GM15510 (cell line): ENCODE data around the gene SLC25A29.

Source experiments
- POLR2A ChIP-seq: IDR thresholded peaks from 3 replicates; pipeline ENCODE4 v1.6.1; 2011; ENCODE audit warnings: borderline replicate concordance; ENCODE audit not compliant: insufficient read length; ENCODE audit errors: extremely low read depth

The SLC25A29 gene

DNA sequence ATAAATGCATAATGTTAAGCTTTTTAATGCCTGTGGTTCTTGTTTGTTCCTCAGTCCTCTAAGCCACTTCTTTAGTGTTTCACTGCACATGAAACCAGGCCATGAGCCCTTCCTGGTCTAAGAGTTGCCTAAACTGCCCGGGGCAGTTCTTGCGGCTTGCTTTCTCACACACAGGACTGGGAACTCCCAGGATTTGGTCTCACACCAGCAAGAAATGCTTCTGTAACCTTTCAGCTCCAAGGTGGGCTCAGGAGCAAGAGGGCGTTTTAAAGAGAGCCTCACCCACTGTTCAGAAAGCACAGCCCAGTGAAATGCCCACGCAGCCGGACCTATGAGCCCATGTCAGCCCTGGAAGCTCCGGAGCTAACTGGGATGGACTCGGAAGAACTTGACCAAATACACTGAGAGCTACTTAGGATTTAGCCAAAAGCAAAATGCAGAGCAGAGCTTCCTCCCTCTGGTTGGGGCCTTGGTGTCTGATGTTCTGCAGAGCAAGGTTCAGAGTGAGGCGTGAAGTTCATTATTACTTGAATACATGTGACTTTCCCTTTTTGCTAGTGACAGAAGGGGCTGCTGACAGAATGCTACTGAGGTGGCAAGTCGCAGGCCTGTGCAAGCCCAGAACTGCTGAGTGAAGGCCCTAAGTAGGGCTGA is 23.4 kb downstream of the SLC25A29 start:
- no peak for TF ChIP-seq POLR2A

DNA sequence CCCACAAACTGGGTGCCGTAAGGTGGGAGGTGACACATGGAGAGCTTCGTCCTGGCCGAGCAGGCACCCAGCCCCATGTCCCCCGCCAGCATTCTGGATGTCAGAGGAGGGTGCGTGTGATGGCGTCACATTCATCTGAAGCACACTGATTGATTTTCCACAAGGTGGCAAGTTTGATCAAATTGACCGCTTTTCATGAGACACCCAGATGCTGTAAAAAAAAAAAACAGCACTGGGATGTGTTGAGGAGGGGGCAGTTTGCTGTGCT is 24.2 kb downstream of the SLC25A29 start:
- no peak for TF ChIP-seq POLR2A

DNA sequence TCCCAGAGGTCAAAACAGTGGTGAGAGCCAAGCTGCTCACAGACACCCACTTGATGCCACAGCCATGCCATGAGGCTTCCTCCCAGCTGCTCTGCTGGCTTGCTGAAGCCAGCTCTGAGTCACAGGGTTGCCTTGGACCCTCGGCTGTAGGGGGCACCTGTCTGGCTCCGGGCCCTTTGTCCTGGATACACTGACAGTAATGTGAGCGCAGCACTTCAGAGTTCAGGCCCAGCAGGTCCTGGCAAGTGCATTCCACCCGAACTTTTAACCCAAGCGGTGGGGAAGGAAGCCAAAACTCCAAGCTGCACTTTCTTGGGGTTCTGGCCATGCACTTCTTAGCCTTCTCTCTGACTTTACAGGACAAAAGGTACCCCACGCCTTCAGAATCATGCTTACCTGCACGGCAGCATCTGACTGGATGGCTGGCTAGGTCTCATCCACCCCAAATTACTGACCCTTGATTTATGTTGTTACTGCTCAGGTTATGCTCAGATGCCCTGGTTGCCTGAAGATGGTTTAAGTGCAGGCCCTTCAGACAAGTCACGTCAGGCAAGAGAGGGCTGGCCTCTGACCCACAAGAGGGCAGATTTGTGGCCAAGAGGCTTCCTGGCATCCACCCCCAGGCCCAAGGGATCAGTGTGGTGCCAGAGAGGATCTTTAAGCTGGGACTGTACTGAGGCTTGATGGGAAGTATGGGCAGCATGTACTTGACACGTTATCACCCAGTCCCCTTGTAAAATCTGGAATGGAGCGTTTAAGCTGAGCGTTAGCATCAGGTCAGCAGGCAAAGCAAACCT is 24.8 kb downstream of the SLC25A29 start:
- TF ChIP-seq POLR2A = no peak

DNA sequence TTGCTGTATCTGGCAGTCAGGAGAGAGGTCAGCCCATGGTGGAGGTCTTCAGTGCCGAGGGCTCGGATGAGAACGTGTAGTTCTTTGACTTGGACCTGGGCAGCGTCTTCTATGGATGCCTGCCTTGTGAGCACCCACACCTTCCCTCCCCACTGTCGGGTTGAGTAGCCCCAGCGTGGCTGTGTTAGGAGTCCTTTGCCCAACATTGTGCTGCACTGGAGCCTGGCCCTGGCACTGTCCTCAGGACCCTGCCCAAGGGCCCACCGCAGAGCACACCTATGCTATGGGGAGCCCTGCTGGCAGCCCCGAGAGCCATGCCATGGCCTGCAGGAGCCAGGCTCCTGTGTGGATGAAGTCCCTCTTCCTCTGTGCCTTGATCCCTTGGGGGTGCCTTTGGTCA is 26.7 kb downstream of the SLC25A29 start:
- TF ChIP-seq POLR2A = no peak

DNA sequence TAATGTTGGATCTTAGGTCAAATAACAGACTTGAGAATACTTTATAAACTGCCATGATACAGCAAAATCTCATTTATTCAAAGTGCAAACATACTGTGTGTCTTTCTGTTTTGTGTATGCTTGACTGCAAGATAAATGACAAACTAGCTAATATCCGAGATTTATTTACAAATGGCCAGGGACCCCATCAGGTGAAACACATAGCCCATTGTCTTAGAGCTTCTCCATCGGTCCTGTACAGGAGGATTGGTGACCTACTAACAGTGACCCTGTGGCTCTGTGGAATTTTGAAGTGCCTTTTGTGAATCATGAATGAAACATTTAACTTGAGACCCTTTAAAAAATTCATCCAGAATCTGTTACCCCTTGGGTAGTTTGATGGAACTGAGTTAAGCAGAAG is 27.1 kb downstream of the SLC25A29 start:
- no peak for TF ChIP-seq POLR2A

DNA sequence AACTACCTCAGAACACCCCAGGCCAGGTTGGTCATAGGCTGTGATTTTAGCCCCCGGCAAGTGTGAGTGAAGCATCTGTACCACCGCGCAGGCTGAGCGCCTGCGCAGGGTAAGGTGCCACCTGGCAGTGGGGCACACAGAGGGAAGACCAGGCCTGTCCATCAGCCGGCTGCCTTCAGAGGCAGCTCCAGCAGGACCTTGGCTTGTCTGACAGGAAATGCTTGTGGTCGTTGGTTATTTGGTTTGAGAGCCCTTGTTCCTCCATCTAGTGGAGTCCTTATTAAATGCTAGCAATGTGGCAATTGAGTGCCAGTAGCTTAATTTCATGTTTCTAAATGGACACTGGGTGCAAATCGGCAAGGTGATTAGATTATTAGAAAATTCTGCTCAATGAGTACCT is 27.5 kb downstream of the SLC25A29 start:
- no peak for TF ChIP-seq POLR2A

DNA sequence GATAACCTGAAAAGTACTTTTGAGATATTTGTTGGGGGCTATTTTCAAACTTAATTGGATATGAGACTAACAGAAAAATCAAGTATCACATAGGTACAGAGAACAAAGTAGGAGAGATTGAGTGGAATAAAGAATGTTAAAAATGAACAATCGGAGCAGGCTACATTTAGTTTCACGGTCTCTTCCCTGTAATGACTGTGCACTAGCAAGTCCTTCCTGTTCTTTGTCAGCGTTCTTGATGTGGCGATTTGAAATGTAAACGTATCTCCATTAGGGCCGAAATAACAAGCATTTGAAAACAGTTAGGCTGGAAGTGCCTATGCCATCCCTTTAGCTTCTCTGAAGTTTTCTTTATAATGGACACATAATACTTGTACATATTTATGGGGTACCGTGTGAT is 31.0 kb downstream of the SLC25A29 start:
- TF ChIP-seq POLR2A = no peak

DNA sequence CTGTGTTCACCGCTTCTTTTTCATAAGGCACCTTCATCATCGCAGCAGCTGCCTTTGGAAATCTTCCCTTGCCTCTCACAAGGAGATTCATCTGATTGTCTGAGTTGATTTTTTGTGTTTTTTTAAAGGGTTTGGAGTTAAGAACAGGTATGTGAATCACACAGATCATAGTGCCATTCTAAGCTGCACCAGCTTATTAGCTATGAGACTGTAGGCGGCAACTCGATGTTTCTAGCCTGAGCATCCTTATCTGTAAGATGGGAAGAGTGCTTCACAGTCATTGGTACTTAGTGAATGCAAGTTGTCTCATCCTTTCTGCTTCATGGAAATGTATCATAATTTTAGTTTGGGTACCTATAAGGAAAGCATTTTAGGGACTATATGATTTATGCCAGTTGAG is 32.0 kb downstream of the SLC25A29 start:
- no peak for TF ChIP-seq POLR2A

DNA sequence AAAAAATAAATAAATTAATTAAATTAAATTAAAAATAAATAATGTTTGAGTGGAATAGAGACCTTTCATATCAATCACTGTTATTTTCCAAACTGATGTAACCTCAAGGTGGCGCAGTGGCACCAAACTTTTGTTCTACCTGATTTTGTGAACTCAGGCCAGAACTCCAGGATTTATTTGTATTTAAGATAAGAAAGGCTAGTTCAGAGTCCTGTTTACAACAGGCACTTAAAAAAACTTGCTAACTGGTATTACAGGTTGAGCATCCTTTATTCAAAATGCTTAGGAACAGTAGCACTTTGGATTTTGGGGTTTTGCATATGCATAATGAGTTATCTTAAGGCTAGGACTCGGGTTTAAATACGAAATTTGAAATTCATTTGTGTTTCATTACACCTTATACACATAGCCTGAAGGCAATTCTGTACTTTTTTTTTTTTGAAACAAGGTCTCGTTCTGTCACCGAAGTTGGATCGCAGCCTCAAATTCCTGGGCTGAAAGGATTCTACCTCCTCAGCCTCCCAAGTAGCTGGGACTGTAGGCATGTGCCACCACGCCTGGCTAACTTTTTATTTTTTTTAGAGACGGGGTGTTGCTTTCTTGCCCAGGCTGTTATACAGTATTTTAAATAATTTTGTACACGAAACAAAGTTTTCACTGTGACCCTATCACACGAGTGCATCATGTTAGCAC is 34.9 kb downstream of the SLC25A29 start:
- no peak for TF ChIP-seq POLR2A

DNA sequence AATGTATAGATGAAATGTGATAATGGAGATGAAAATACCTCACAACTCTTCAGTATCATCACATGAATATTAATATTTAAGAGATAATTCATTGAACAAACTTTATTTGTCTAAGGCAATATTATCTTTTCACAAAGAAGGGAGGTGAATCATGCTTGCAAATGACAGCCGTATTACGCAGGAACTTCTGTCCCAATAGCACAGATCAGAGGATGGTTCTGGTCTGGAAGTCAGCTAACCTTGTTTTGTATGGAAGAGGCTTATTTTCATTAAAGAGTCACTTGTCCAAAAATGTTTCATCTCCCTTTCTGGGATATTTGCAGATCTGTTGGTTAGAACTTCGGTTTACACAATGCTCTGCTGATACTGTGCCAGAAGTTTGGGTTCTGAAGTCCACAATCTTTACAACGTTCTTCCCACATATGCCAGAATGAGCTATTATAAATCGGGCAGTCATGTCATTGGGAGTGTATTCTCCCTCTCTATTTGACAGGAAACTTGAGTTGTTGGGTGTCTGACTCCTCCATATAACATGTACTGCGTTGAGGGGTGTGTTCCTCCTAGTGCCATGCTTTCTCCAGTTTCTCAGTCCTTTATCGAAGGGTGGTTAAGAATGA is 37.5 kb downstream of the SLC25A29 start:
- TF ChIP-seq POLR2A = no peak

DNA sequence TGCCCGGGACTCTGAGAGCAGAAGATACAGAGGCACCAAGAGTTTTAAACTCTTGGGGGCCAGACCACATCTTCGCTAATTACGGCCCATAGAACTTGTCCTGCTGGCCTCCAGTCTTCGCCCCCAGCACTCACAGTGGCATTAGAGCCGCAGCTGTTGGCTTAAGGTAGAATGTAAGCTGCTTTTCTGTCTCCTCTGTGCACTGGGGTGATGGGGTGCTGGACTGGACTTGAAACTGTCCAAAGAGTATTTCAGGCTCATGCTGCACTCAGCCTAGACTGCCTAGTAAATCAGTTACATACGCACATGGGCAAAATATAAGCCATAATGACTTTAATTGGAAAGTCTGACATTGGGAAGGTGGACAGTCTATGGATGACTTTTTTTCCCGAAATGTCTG is 38.3 kb downstream of the SLC25A29 start:
- no peak for TF ChIP-seq POLR2A

DNA sequence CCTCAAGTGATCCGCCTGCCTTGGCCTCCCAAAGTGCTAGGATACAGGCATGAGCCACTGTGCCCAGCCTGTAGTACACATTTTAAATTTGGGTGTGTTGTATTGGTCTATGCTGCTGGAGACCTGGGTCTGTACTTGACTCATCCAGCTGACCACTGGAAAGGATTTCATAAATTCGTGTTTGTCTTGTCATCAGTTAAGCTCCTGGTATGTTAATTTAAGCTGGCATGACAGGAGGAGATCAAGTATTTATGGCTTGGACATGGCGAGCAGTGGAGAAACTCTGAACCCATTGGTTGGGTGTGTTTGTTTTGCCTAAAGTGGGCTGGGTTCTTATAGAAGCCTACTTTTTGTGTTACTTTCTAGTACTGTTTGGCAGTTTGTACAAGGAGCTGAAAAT is 43.1 kb downstream of the SLC25A29 start:
- TF ChIP-seq POLR2A = no peak

DNA sequence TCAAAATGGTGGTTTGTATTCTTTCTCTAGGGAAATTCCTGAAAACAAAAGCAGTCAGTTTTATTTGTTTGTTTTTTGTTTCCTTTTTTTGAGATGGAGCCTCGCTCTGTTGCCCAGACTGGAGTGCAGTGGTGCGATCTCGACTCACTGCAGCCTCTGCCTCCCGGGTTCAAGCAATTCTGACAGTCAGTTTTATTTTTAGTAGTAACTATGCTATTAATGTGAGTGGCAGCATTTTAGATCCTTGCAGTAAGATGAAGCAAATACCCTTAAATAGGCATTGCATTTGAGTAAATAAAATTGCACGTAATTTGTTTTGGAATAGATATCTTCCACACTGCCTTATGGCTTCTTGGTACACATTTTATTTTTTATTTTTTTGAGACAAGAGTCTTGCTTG is 43.7 kb downstream of the SLC25A29 start:
- no peak for TF ChIP-seq POLR2A

DNA sequence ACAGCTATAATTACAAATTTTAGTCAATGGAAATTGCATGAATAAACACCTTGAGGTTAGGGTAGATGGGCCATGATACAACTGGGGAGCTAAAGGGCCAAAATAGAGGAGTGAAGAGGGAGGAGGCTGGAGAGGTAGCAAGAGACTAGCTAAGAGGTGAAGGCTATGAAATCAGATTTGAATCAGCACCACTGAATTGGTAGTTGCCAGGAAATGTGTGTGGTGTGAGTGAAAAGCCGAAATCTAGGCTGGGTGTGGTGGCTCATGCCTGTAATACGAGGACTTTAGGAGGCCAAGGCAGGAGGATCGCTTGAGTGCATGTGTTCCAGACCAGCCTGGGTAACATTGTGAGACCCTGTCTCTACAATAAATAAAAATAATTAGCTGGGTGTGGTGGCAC is 44.6 kb downstream of the SLC25A29 start:
- TF ChIP-seq POLR2A = no peak

DNA sequence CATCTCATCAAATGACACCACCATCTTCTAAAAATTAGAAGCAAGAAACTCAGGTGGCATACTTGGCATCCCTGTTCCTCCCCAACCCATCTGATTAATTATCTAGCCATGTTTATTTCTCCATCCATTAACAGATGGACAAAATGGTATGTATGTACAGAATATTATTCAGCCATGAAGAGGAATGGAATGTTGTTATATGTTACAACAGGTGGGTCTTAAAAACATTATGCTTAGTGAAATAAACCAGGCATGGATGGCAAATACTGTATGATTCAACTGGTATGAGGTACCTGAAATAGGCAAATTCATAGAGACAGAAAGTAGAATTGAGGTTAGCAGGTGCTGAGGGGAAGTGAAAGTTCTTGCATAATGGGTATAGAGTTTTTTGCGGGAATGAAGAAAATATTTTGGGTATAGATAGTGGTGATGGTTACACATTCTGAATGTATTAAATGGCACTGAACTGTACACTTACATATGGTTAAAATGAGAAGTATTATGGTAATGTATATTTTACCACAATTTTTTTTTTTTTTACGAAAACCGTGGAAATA is 49.8 kb downstream of the SLC25A29 start:
- TF ChIP-seq POLR2A = no peak
